A673 (cell line): ENCODE data around the gene UBE2D3. TPM values are rescaled to one million over a fixed set of nuclear protein-coding genes. Genes with fewer than 3 reads are reported as not detected.

Experiments
- BruUV-seq: library from RNA; stranded (reverse); fragments of 400-500 nt; replicated peaks from 2 replicates; lab custom pipeline; 2021; lab: Mats Ljungman, UMichigan
- CTCF ChIA-PET: fragments of 300-600 bp; sonication (Branson Sonifier 250); formaldehyde crosslinking; loops from one replicate; lab custom pipeline; 2022; ENCODE audit warnings: antibody characterized with exemption; lab: Charles Lee
- POLR2A ChIA-PET: fragments of 300-600 bp; sonication (Branson Sonifier 250); formaldehyde crosslinking; loops from one replicate; lab custom pipeline; 2022; ENCODE audit warnings: antibody characterized with exemption; ENCODE audit not compliant: low non-redundant PET; lab: Charles Lee
- DNase-seq: peaks from one replicate; pipeline ENCODE4 v3.0.0-alpha.2; 2015; ENCODE audit warnings: low spot score
- H3K27ac ChIP-seq: fragments of 200-600 bp; sonication (generic); 2 replicates; pipeline ENCODE4 v1.5.1; 2016; ENCODE audit warnings: mixed run types, low read depth, mild to moderate bottlenecking, mixed read lengths, antibody characterized with exemption, low read length; ENCODE audit not compliant: poor library complexity, severe bottlenecking
- H3K27me3 ChIP-seq: fragments of 200-600 bp; sonication (generic); replicated peaks from 2 replicates; pipeline ENCODE4 v1.6.1; 2017; ENCODE audit warnings: mixed run types, low read depth, mild to moderate bottlenecking, mixed read lengths, antibody characterized with exemption, low read length; ENCODE audit not compliant: insufficient read depth, poor library complexity
- H3K36me3 ChIP-seq: fragments of 200-600 bp; sonication (generic); 2 replicates; pipeline ENCODE4 v1.6.1; 2016; ENCODE audit warnings: mixed run types, mild to moderate bottlenecking, mixed read lengths, antibody characterized with exemption, low read length; ENCODE audit not compliant: insufficient read depth, poor library complexity, severe bottlenecking
- H3K4me1 ChIP-seq: fragments of 200-600 bp; sonication (generic); 2 replicates; pipeline ENCODE4 v1.6.1; 2017; ENCODE audit warnings: mixed run types, mild to moderate bottlenecking, mixed read lengths, antibody characterized with exemption, low read length; ENCODE audit not compliant: insufficient read depth, poor library complexity, severe bottlenecking
- H3K4me3 ChIP-seq: fragments of 200-600 bp; sonication (generic); 2 replicates; pipeline ENCODE4 v1.5.1; 2016; ENCODE audit warnings: low read depth, mixed run types, mild to moderate bottlenecking, mixed read lengths, low read length; ENCODE audit not compliant: poor library complexity, severe bottlenecking
- H3K9me3 ChIP-seq: fragments of 200-600 bp; sonication (generic); 2 replicates; pipeline ENCODE4 v1.6.1; 2016; ENCODE audit warnings: mixed run types, low read depth, mild to moderate bottlenecking, mixed read lengths, antibody characterized with exemption, low read length; ENCODE audit not compliant: poor library complexity, severe bottlenecking
- CTCF ChIP-seq: fragments of 300-800, 200-600 bp; sonication (generic); conservative IDR thresholded peaks from 2 replicates; pipeline ENCODE4 v1.5.1; 2017; ENCODE audit warnings: low read depth, mild to moderate bottlenecking, antibody characterized with exemption, low read length, moderate library complexity, mixed read lengths
- EZH2 ChIP-seq: fragments of 200-600 bp; sonication (generic); IDR thresholded peaks from 2 replicates; pipeline ENCODE4 v1.6.1; 2017; ENCODE audit warnings: borderline replicate concordance, low read depth, mild to moderate bottlenecking, mixed read lengths, antibody characterized with exemption, low read length; ENCODE audit not compliant: poor library complexity, severe bottlenecking
- intact Hi-C: fragments of 100-400 bp; cut with micrococcal nuclease; formaldehyde crosslinking; loops from one replicate; pipeline ENCODE4 v1.10.0; 2022; ENCODE audit not compliant: unreplicated experiment
- total RNA-seq: library from RNA; stranded (reverse); gene quantifications from 2 replicates; pipeline ENCODE4 v1.2.3, GENCODE V29; 2021

Gene UBE2D3
- total RNA-seq, 1 experiment from 2014 or later, result 378 TPM

DNA sequence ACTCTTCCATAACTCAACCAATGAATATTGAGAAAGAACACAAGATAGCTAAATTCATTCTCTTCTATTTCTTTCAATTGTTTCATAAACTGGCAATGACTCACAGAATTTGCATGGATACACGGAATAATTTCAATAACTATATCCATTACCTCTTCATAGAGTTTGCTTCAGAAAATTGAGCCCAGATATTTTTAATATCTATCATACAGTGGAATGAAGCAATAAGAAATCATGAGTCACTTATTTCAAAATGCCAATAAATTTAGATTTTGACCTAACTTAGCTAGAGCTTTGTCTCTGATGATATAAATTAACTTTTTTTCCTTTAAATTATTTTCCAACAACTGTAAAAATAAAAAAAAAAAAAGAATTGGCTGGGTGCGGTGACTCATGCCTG is 44.3 kb downstream of the UBE2D3 start:
- Histone ChIP-seq H3K27ac (no peak overlapping the region), H3K4me3 (no peak overlapping the region), H3K4me1 (no peaks in the 10 kb centered on the region), H3K9me3 (peaks cover under 1% of the 10 kb centered on the region), H3K27me3 (no peaks in the 10 kb centered on the region), H3K36me3 (no peaks in the 10 kb centered on the region)
- TF ChIP-seq CTCF, result no peak
- TF ChIP-seq EZH2, result no peak
- DNase-seq, result no peak
- CTCF ChIA-PET, result no interaction called here
- BruUV-seq, result no TSS peak
- intact Hi-C loops, result no loop called here
- POLR2A ChIA-PET, result interaction anchor here (0.6 kb wide), 1 partner anchor 226 kb away, joined by 5 read pairs; no protein-coding TSS in a partner anchor

DNA sequence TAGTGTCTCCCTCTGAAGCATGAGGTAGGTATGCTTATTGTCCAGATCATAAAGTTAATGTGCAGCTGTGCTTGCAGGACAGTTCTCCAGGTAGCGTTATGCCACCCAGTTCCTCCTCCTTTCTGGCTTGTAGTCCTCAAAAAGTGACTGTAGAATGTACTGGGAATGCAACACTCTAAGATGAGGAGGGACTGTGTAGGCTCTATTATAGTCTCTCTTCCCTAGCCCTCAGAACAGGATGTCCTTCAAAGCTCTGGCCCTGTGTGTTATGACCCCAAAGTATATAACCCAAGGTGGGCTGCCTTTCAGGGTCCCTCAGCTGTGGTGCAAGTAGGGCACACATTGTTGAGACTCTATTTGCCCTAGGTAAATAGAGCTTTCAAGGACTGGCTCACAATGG is 45.8 kb downstream of the UBE2D3 start:
- Histone ChIP-seq H3K27me3 (no peaks in the 10 kb centered on the region), H3K4me3 (no peak overlapping the region), H3K9me3 (no peaks in the 10 kb centered on the region), H3K36me3 (no peaks in the 10 kb centered on the region), H3K4me1 (no peaks in the 10 kb centered on the region), H3K27ac (no peak overlapping the region)
- CTCF ChIA-PET, result no interaction called here
- no peak for DNase-seq
- TF ChIP-seq CTCF (no peak), EZH2 (no peak)
- no TSS peak for BruUV-seq
- POLR2A ChIA-PET, result no interaction called here
- intact Hi-C loops, result no loop called here

- intact Hi-C loops, result no loop called here
- Histone ChIP-seq H3K36me3 (no peaks in the 10 kb centered on the region), H3K27ac (no peak overlapping the region), H3K9me3 (no peaks in the 10 kb centered on the region), H3K4me1 (no peaks in the 10 kb centered on the region), H3K4me3 (no peak overlapping the region), H3K27me3 (no peaks in the 10 kb centered on the region)
- CTCF ChIA-PET, result no interaction called here
- TF ChIP-seq CTCF (no peak), EZH2 (no peak)
- no TSS peak for BruUV-seq
- no peak for DNase-seq
- POLR2A ChIA-PET, result no interaction called here
Measured at GRCh38 chr4:102780476-102781144, 46.7 kb downstream of the UBE2D3 start.
